A673 (cell line): ENCODE measurements around the gene FCN3.

Experiments
- CTCF ChIP-seq: fragments of 300-800, 200-600 bp; sonication (generic); conservative IDR thresholded peaks from 2 replicates; pipeline ENCODE4 v1.5.1; 2017; ENCODE audit warnings: low read depth, mild to moderate bottlenecking, antibody characterized with exemption, low read length, moderate library complexity, mixed read lengths
- EZH2 ChIP-seq: fragments of 200-600 bp; sonication (generic); IDR thresholded peaks from 2 replicates; pipeline ENCODE4 v1.6.1; 2017; ENCODE audit warnings: borderline replicate concordance, low read depth, mild to moderate bottlenecking, mixed read lengths, antibody characterized with exemption, low read length; ENCODE audit not compliant: poor library complexity, severe bottlenecking

- no peak for TF ChIP-seq EZH2
- no peak for TF ChIP-seq CTCF
Observed at GRCh38 chr1:27348861-27349783, 25.5 kb downstream of the FCN3 start.
